Bronchial epithelial cell (primary cell): ENCODE results near the gene WNT16. TPM values are rescaled to one million over a fixed set of nuclear protein-coding genes. Genes with fewer than 3 reads are reported as not detected.
"Not testable (repeated sequence)": the region's sequence is repeated elsewhere in the genome, so short reads cannot be mapped to it uniquely, and the experiment has no call there.

Experiments used
- DNase-seq: peaks from one replicate; pipeline ENCODE4 v3.0.0-alpha.2; 2010; ENCODE audit warnings: low read depth
- FAIRE-seq: peaks from 2 replicates; lab custom pipeline; 2011; peaks lifted over from hg19 to GRCh38; lab: Jason Lieb, UNC
- H3K27me3 ChIP-seq: 2 replicates; pipeline ENCODE4 v1.5.1; 2011; ENCODE audit warnings: low read length; ENCODE audit not compliant: control insufficient read depth, insufficient read depth
- H3K36me3 ChIP-seq: 2 replicates; pipeline ENCODE4 v1.5.1; 2011; ENCODE audit warnings: low read length; ENCODE audit not compliant: control insufficient read depth, insufficient read depth
- H3K4me3 ChIP-seq: 2 replicates; pipeline ENCODE4 v1.5.1; 2011; ENCODE audit warnings: mild to moderate bottlenecking, low read depth, low read length, control low read depth
- total RNA-seq: library from RNA; depleted of rRNA; stranded (reverse); fragments of >200 nt; gene quantifications from 2 replicates; pipeline ENCODE4 v1.2.1, GENCODE V29; 2014
- TF ChIP-seq, protein P1 (sequence below): IDR thresholded peaks from 2 replicates; pipeline ENCODE4 v1.5.1; 2011; ENCODE audit warnings: mild to moderate bottlenecking, moderate library complexity, low read length, control low read depth, inconsistent platforms; ENCODE audit not compliant: insufficient read depth, severe bottlenecking

Gene WNT16
- total RNA-seq, 1 donor from 2014 or later = not detected

DNA sequence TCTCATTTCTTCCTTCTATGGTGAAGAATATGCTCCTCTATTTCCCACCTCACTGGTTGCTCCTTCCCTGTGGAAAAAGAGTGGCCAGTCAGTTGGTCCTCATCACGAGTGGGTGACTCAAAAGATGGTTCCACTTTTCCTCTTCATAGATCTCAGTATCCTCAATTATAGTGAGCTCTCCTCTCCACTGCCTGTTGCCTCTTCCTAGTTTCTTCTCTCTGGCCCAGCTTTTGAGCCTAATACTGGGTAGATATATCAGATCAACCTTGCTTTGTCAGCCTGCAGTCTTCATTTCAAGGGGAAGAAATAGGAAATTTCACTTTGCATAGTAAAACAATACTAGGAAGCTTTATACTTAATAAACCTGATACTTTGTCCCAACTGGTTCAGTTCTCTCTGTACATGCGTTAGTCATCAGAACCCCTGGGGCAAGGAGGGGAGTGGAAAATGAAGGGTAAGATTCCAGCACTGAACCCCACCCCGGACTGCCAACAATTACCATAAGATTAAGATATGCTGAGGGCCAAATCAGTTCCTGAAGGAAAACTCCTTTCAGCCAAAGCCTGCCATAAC is 15.5 kb upstream of the WNT16 start:
- FAIRE-seq (no peak), DNase-seq (peak; percentile 82)
- no peaks in the 10 kb centered on the region for H3K27me3 ChIP-seq
- TF ChIP-seq, protein P1, sequence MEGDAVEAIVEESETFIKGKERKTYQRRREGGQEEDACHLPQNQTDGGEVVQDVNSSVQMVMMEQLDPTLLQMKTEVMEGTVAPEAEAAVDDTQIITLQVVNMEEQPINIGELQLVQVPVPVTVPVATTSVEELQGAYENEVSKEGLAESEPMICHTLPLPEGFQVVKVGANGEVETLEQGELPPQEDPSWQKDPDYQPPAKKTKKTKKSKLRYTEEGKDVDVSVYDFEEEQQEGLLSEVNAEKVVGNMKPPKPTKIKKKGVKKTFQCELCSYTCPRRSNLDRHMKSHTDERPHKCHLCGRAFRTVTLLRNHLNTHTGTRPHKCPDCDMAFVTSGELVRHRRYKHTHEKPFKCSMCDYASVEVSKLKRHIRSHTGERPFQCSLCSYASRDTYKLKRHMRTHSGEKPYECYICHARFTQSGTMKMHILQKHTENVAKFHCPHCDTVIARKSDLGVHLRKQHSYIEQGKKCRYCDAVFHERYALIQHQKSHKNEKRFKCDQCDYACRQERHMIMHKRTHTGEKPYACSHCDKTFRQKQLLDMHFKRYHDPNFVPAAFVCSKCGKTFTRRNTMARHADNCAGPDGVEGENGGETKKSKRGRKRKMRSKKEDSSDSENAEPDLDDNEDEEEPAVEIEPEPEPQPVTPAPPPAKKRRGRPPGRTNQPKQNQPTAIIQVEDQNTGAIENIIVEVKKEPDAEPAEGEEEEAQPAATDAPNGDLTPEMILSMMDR = no peak
- no peak overlapping the region for H3K4me3 ChIP-seq
- H3K36me3 ChIP-seq = no peaks in the 10 kb centered on the region

DNA sequence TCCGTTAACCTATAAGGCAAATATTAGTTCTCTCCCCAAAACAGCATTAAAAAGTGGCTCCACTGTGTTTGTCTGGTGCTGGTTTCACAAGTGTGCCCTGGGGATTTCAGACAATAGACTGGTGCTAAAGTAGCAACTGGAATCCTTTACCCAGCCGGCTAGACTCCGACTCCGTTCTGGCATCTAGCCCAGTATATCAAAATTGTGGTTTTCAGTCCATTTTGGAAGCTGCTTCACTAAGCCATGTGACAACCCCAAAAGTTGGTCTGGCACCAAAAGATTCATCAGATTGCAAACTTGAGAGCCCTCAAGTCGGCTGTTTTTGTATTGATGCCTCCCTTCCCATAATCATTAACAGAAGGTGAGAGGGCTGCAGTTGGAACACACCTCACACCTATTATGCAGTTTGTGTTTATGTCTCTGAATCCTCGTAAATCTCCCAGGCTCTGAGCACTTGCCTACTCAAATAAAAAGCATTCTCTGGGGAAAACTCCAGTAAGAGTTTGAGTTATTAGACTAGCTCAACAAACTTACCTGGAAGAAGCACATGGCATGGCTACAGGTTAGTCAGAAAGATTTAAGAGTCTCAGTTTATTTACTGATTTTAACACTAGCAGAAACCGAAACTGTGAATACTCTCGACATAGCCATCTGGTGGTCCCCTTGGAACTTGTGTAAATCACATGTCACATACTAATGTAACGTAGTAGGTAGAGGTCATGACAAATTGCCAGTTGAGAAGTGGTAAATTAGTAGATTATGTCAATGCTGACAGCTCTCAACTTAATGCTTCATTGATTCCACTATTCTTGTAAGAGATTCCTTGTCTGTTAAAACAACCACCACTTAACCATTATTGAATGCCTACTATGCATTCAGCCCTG is 14.8 kb upstream of the WNT16 start:
- Histone ChIP-seq H3K36me3 (no peaks in the 10 kb centered on the region), H3K27me3 (no peaks in the 10 kb centered on the region), H3K4me3 (no peak overlapping the region)
- DNase-seq = peak; percentile 18
- no peak for FAIRE-seq
- TF ChIP-seq, protein P1 = no peak

DNA sequence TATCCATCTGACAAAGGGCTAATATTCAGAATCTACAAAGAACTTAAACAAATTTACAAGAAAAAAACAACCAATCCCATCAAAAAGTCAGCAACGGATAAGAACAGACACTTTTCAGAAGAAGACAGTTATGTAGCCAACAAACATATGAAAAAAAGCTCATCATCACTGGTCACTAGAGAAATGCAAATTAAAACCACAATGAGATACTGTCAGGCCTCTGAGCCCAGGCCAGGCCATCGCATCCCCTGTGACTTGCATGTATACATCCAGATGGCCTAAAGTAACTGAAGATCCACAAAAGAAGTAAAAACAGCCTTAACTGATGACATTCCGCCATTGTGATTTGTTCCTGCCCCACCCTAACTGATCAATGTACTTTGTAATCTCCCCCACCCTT is 13.6 kb upstream of the WNT16 start:
- H3K4me3 ChIP-seq, H3K27me3 ChIP-seq, H3K36me3 ChIP-seq, FAIRE-seq, DNase-seq: not testable (repeated sequence)

DNA sequence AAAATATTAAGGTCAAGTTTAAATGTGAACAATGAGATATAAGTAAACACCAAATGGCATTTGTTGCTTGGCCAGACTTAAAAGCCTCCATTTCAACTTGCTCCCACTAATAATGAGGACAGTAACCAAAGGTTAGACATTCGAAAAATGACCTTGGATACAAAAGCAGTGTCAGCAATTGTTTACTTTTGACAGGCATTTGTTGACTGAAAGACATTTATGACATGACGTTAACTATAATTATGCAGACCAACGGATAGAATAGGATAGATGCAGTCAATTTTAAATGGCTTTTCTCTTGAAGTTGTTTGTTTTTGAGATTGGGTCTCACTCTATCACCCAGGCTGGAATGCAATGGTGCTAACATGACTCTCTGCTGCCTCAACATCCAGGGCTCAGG is 6.3 kb upstream of the WNT16 start:
- H3K27me3 ChIP-seq = no peaks in the 10 kb centered on the region
- no peak for FAIRE-seq
- DNase-seq = no peak
- no peak overlapping the region for H3K4me3 ChIP-seq
- TF ChIP-seq, protein P1 = no peak
- no peaks in the 10 kb centered on the region for H3K36me3 ChIP-seq

DNA sequence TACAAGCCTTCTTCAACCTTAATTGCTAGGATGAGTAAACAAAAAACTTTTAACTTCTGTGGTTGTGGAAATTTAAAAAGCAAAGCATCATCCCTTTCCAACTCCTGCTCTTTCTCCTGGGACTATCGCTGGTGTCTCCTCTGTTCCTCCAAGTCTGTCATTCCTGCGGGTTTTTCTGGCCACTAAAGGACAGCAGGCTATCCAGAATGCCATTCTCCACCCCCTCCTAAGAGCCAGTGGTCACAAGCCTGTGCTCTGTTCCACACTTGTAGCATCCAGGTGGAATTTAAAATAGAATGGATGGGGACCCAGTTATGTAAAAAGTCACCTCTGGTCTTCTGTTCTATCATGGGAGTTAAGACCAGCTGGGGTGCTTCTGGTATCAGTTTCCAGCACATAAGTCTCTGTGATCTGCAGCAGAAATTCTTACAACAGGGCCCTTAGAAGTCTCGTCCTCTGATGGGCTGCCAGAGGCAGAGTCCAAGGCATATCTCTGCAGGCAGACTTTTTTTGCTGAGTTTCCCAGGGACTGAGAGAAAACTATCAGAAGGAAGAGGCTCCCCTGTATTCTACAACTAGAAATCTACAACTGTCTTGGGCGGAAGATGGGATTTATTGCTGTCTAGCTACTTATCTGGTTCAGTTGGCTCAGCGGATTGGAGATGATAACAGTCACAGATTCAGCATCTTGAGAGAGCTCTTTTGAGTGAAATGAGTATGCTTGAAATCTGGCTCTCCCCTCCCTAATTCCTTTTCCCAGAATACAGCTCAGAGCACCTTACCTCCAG is 5.1 kb upstream of the WNT16 start:
- TF ChIP-seq, protein P1 = no peak
- FAIRE-seq (no peak), DNase-seq (no peak)
- Histone ChIP-seq H3K36me3 (no peaks in the 10 kb centered on the region), H3K27me3 (peaks cover 5% of the 10 kb centered on the region), H3K4me3 (no peak overlapping the region)

DNA sequence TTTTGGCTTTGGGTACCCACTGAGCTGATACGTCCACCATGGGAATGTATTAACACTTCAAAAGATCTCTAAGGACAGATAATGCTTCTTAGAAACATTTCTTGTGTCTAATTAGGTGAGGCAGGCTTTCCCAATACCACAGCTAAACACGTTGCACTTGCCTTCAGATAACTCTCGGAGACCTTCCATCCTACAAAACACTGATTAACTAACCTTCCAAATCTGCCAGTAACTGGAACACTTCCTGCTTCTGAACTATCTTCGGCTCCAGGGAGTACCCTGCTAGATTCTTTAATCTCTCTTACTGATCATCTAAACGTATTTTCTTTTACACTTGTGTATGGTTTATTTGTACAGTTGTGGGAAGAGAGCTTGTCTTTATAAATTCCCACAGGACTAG is 1.1 kb upstream of the WNT16 start:
- DNase-seq (no peak), FAIRE-seq (no peak)
- Histone ChIP-seq H3K36me3 (no peaks in the 10 kb centered on the region), H3K4me3 (no peak overlapping the region), H3K27me3 (peaks cover 23% of the 10 kb centered on the region)
- TF ChIP-seq, protein P1 = no peak
